K562 (cell line): ENCODE results near the gene RABEPK. TPM values are rescaled to one million over a fixed set of nuclear protein-coding genes. Genes with fewer than 3 reads are reported as not detected.

Experiments
- ATAC-seq: fragments of 200-7000 bp; cut with Tn5 transposase; 3 replicates; pipeline ENCODE4 v1.9.1; 2020; ENCODE audit warnings: moderate library complexity
- BruUV-seq: library from RNA; stranded (reverse); fragments of 400-500 nt; replicated peaks from 2 replicates; lab custom pipeline; 2021; lab: Mats Ljungman, UMichigan
- CTCF ChIA-PET: fragments of 300-600 bp; formaldehyde crosslinking; extraction: SDS; loops from one replicate; lab custom pipeline; 2021; ENCODE audit warnings: low intra/inter-chr PET ratio; lab: Yijun Ruan, JAX
- POLR2A ChIA-PET: fragments of 300-600, 350-650 bp; sonication (Branson Sonifier 250); formaldehyde crosslinking; extraction: SDS; loops from one replicate; lab custom pipeline; 2021; ENCODE audit warnings: antibody characterized with exemption, inconsistent platforms; lab: Yijun Ruan, JAX
- DNase-seq, 4 experiments: peaks; one replicate each; pipeline versions ENCODE4 v3.0.0 to v3.0.0-alpha.2; 2011 to 2018; ENCODE audit warnings: low spot score in 3 of 4, mixed read lengths in 3 of 4; ENCODE audit errors: extremely low read depth in 1 of 4
- FAIRE-seq: peaks from 2 replicates; lab custom pipeline; 2011; peaks lifted over from hg19 to GRCh38; lab: Jason Lieb, UNC
- H2AFZ ChIP-seq: 2 replicates; pipeline ENCODE4 v1.6.0; 2011; ENCODE audit warnings: low read depth, low read length, control low read depth, inconsistent platforms
- H3K27ac ChIP-seq: fragments of 200-600 bp; 3 replicates; pipeline ENCODE4 v1.8.0; 2011; ENCODE audit warnings: low read depth, mild to moderate bottlenecking, control low read depth, inconsistent platforms, low read length, moderate library complexity, mixed read lengths; ENCODE audit errors: extremely low read depth
- H3K27me3 ChIP-seq, 2 experiments: fragments of 300-600 bp in 1 of 2; 2 replicates in 1 of 2; 3 replicates in 1 of 2; pipeline versions ENCODE4 v1.6.0 to v1.8.0; 2011; ENCODE audit warnings: inconsistent platforms in 2 of 2, low read length in 2 of 2, mild to moderate bottlenecking in 1 of 2, mixed read lengths in 1 of 2, moderate library complexity in 1 of 2; ENCODE audit not compliant: control insufficient read depth in 2 of 2, insufficient read depth in 2 of 2
- H3K36me3 ChIP-seq: fragments of 300-600 bp; 3 replicates; pipeline ENCODE4 v1.8.0; 2011; ENCODE audit warnings: mild to moderate bottlenecking, low read length, inconsistent platforms; ENCODE audit not compliant: control insufficient read depth, insufficient read depth
- H3K4me1 ChIP-seq, 2 experiments: fragments of 200-600 bp in 1 of 2; replicated peaks in 1 of 2; 2 replicates in 1 of 2; 3 replicates in 1 of 2; pipeline versions ENCODE4 v1.5.1 to v1.8.0; 2011; ENCODE audit warnings: inconsistent platforms in 2 of 2, low read length in 2 of 2, mild to moderate bottlenecking in 1 of 2, mixed read lengths in 1 of 2, moderate library complexity in 1 of 2; ENCODE audit not compliant: control insufficient read depth in 2 of 2, insufficient read depth in 2 of 2
- H3K4me2 ChIP-seq: 2 replicates; pipeline ENCODE4 v1.6.1; 2011; ENCODE audit warnings: low read length, control low read depth, inconsistent platforms, mixed read lengths; ENCODE audit not compliant: insufficient read depth
- H3K4me3 ChIP-seq: fragments of 200-600 bp; sonication (generic), shearing (Covaris generic); 2 replicates; pipeline ENCODE4 v1.5.1; 2016; ENCODE audit warnings: control low read depth, inconsistent platforms
- H3K79me2 ChIP-seq: fragments of 200-600 bp; 3 replicates; pipeline ENCODE4 v1.8.0; 2011; ENCODE audit warnings: low read length, inconsistent platforms; ENCODE audit not compliant: control insufficient read depth, insufficient read depth
- H3K9ac ChIP-seq, 2 experiments: 2 replicates each; pipeline versions ENCODE4 v1.6.0 to v1.6.1; 2011; ENCODE audit warnings: low read depth in 2 of 2, low read length in 2 of 2, control low read depth in 1 of 2, inconsistent platforms in 1 of 2, mild to moderate bottlenecking in 1 of 2, mixed read lengths in 1 of 2; ENCODE audit not compliant: insufficient read depth in 1 of 2
- H3K9me1 ChIP-seq: one replicate; pipeline ENCODE4 v1.6.0; 2011; ENCODE audit warnings: inconsistent platforms, mild to moderate bottlenecking, low read length, moderate library complexity; ENCODE audit not compliant: control insufficient read depth, insufficient read depth
- H3K9me3 ChIP-seq: replicated peaks from 2 replicates; pipeline ENCODE4 v1.5.1; 2011; ENCODE audit warnings: low read depth, low read length, inconsistent platforms; ENCODE audit not compliant: control insufficient read depth, insufficient read depth
- H4K20me1 ChIP-seq: replicated peaks from 2 replicates; pipeline ENCODE4 v1.6.1; 2011; ENCODE audit warnings: low read length, inconsistent platforms, mixed read lengths; ENCODE audit not compliant: control insufficient read depth, insufficient read depth
- CXXC5 ChIP-seq: fragments of 250-450 bp; sonication (Bioruptor Pico); IDR thresholded peaks from 2 replicates; pipeline ENCODE4 v1.8.0; 2022; ENCODE audit warnings: inconsistent platforms, mild to moderate bottlenecking, moderate library complexity
- ELF2 ChIP-seq: fragments of 250-450 bp; sonication (Bioruptor Pico); IDR thresholded peaks from 2 replicates; pipeline ENCODE4 v1.5.0; 2021; ENCODE audit warnings: mild to moderate bottlenecking
- FOXM1 ChIP-seq, 2 experiments: fragments of 450-650 bp in 1 of 2; sonication (generic) in 1 of 2; formaldehyde crosslinking in 1 of 2; IDR thresholded peaks; 2 replicates each; pipeline versions ENCODE4 v1.6.1 to v1.9.0; 2017 to 2022; ENCODE audit warnings: low read depth in 2 of 2, mild to moderate bottlenecking in 2 of 2, missing genetic modification reagents in 1 of 2, moderate library complexity in 1 of 2
- MAFF ChIP-seq: IDR thresholded peaks from 2 replicates; pipeline ENCODE4 v1.6.1; 2012; ENCODE audit warnings: low read length, improper control_type of control experiment
- MCM7 ChIP-seq, 2 experiments: fragments of 450-650 bp; IDR thresholded peaks; 2 replicates each; pipeline ENCODE4 v1.6.1; 2016 to 2018
- NCOA1 ChIP-seq: fragments of 450-650 bp; IDR thresholded peaks from 2 replicates; pipeline ENCODE4 v1.6.1; 2016; ENCODE audit warnings: low read depth
- TEAD4 ChIP-seq, 2 experiments: sonication (generic) in 1 of 2; formaldehyde crosslinking in 1 of 2; IDR thresholded peaks; 2 replicates each; pipeline versions ENCODE4 v1.6.1 to v1.8.0; 2012 to 2022; ENCODE audit warnings: borderline replicate concordance in 1 of 2, inconsistent platforms in 1 of 2, low read length in 1 of 2, mild to moderate bottlenecking in 1 of 2, missing genetic modification reagents in 1 of 2
- YBX1 ChIP-seq: fragments of 450-650 bp; IDR thresholded peaks from 2 replicates; pipeline ENCODE4 v1.7.1; 2016; ENCODE audit warnings: mild to moderate bottlenecking
- ZNF431 ChIP-seq: sonication (generic); formaldehyde crosslinking; IDR thresholded peaks from 2 replicates; pipeline ENCODE4 v1.8.0; 2022; ENCODE audit warnings: mild to moderate bottlenecking, missing genetic modification reagents
- WGBS: fragments of 100-300 bp; shearing (Covaris generic); methylation state at CpG from one replicate; pipeline ENCODE4 v1.1.6; 2016; ENCODE audit warnings: low coverage, mixed read lengths; ENCODE audit not compliant: insufficient coverage; ENCODE audit errors: missing lambda C conversion rate; 5-methylcytosine and 5-hydroxymethylcytosine counted together
- in situ Hi-C: fragments of 300-500 bp; cut with MboI; formaldehyde crosslinking; loops from 4 replicates; pipeline ENCODE4 v1.15.0; 2018; ENCODE audit warnings: inconsistent platforms, mixed read lengths
- intact Hi-C: fragments of 100-400 bp; cut with micrococcal nuclease; formaldehyde crosslinking; loops from 2 replicates; pipeline ENCODE4 v1.14.2; 2022
- polyA plus RNA-seq, 8 experiments: library from polyadenylated mRNA; depleted of rRNA in 4 of 8; stranded (reverse) in 5 of 8; unstranded in 3 of 8; fragments of >200 nt; fragmentation: Nextera tagmentation in 2 of 8; fragmentation: Illumina TruSeq in 1 of 8; extraction: Ambion mirVana in 2 of 8; extraction: Trizol in 1 of 8; gene quantifications; 2 replicates each; pipeline versions ENCODE4 v1.2.1 to v1.2.3, GENCODE V29; 2011 to 2014; ENCODE audit warnings: inconsistent platforms in 1 of 8, missing spikeins in 1 of 8
- total RNA-seq, 7 experiments: library from RNA; depleted of rRNA in 6 of 7; stranded (reverse); fragments of >200 nt in 6 of 7; fragmentation: Illumina TruSeq in 2 of 7; extraction: Trizol in 2 of 7; gene quantifications; 2 replicates each; pipeline versions ENCODE4 v1.2.1 to v1.2.3, GENCODE V29; 2011 to 2021; ENCODE audit warnings: low replicate concordance in 1 of 7
- TF ChIP-seq, protein P1 (sequence below), 3 experiments: fragments of 200-800 bp in 1 of 3; sonication (Bioruptor generic) in 1 of 3; sonication (generic) in 1 of 3; formaldehyde crosslinking in 1 of 3; IDR thresholded peaks; 2 replicates each; pipeline versions ENCODE4 v1.6.1 to v1.8.0; 2016 to 2022; ENCODE audit warnings: mild to moderate bottlenecking in 2 of 3, missing compliant biosample characterization in 2 of 3, missing genetic modification characterization in 2 of 3, missing genetic modification reagents in 1 of 3
- TF ChIP-seq, protein P2 (sequence below): sonication (generic); formaldehyde crosslinking; IDR thresholded peaks from 2 replicates; pipeline ENCODE4 v1.8.1; 2023; ENCODE audit warnings: mild to moderate bottlenecking, missing genetic modification reagents
- TF ChIP-seq, protein P3 (sequence below): sonication (generic); formaldehyde crosslinking; IDR thresholded peaks from 2 replicates; pipeline ENCODE4 v1.8.1; 2023; ENCODE audit warnings: mild to moderate bottlenecking, missing genetic modification reagents
- TF ChIP-seq, protein P4 (sequence below), 2 experiments: fragments of 450-650 bp; IDR thresholded peaks; 2 replicates each; pipeline ENCODE4 v1.6.1; 2016
- TF ChIP-seq, protein P5 (sequence below): sonication (generic); formaldehyde crosslinking; IDR thresholded peaks from 2 replicates; pipeline ENCODE4 v1.9.0; 2022; ENCODE audit warnings: mild to moderate bottlenecking, missing genetic modification reagents

Gene RABEPK
- total and polyA plus RNA-seq, 9 of the 15 experiments (the other 6 are each of a cell fraction or from before 2014, with no cell fraction given) = 38.3 to 113 (median 52.8) TPM

DNA sequence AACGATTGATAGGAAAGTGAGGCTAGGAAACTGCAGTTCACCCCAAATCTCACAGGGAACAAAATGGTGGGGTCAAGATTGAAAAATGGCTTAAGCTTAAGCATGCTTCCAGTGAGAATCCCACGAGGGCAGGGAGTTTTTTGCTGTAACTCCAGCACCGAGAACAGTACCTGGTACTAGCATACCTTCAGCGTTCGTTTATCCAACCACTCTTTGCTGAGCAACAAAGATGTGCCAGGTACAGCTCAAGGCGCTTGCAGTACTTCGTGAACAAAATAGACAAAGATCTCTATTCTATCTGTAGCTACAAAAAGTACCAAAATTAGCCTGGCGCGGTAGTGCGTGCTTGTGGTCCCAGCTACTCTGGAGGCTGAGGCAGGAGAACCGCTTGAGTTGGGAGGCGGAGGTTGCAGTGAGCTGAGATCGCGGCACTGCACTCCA lies 10.0 kb upstream of the RABEPK start:
- FAIRE-seq (peak; percentile 32), ATAC-seq (peak; percentile 4), DNase-seq (peak in 2 of 4 experiments; percentile 29 to 47)
- Histone ChIP-seq H3K4me1 (peaks cover 5 to 20% of the 10 kb centered on the region in 2 experiments; a peak in 4 of 5 replicates), H3K27ac (peak overlapping the region; percentile 91), H3K9me3 (no peaks in the 10 kb centered on the region), H3K36me3 (peaks cover 8% of the 10 kb centered on the region; the same call in 2 of the 3 replicates), H4K20me1 (0 out of 2 replicates have a peak, but pooled peaks cover 4% of the 10 kb centered on the region), H2AFZ (peak overlapping the region; percentile 98), H3K9ac (peak overlapping the region; percentile 93 to 99), H3K4me2 (peak overlapping the region; percentile 96), H3K4me3 (peak overlapping the region; percentile 96), H3K9me1 (no peaks in the 10 kb centered on the region), H3K79me2 (peaks cover 52% of the 10 kb centered on the region), H3K27me3 (no peaks in the 10 kb centered on the region)
- TSS peak; percentile 94 for BruUV-seq
- 22% methylated on average over 14 of the region's 14 CpGs for WGBS
- CTCF ChIA-PET = no interaction called here
- intact Hi-C loops (no loop called here), in situ Hi-C loops (no loop called here)
- POLR2A ChIA-PET = interaction anchor here (0.6 to 1.7 kb wide), 7 partner anchors 9 to 321 kb away, joined by 3 to 15 read pairs (median 5); partner anchors contain the start of genes HSPA5 and RABEPK
- TF ChIP-seq, protein P1, sequence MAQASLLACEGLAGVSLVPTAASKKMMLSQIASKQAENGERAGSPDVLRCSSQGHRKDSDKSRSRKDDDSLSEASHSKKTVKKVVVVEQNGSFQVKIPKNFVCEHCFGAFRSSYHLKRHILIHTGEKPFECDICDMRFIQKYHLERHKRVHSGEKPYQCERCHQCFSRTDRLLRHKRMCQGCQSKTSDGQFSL (CRISPR knock-in tag; IDR thresholded peaks at IDR 0.05) = 0 out of 2 replicates have a peak, but pooled peaks have one; percentile 14
- TF ChIP-seq, protein P1 (tag; IDR thresholded peaks at IDR 0.05) = no peak; a peak in 1 of 4 replicates
- peak; percentile 62; the same call in 1 of the 2 replicates for TF ChIP-seq ZNF431 (CRISPR knock-in tag)
- no peak for TF ChIP-seq MAFF
- TF ChIP-seq, protein P2, sequence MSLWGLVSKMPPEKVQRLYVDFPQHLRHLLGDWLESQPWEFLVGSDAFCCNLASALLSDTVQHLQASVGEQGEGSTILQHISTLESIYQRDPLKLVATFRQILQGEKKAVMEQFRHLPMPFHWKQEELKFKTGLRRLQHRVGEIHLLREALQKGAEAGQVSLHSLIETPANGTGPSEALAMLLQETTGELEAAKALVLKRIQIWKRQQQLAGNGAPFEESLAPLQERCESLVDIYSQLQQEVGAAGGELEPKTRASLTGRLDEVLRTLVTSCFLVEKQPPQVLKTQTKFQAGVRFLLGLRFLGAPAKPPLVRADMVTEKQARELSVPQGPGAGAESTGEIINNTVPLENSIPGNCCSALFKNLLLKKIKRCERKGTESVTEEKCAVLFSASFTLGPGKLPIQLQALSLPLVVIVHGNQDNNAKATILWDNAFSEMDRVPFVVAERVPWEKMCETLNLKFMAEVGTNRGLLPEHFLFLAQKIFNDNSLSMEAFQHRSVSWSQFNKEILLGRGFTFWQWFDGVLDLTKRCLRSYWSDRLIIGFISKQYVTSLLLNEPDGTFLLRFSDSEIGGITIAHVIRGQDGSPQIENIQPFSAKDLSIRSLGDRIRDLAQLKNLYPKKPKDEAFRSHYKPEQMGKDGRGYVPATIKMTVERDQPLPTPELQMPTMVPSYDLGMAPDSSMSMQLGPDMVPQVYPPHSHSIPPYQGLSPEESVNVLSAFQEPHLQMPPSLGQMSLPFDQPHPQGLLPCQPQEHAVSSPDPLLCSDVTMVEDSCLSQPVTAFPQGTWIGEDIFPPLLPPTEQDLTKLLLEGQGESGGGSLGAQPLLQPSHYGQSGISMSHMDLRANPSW (CRISPR knock-in tag) = no peak
- TF ChIP-seq, protein P3, sequence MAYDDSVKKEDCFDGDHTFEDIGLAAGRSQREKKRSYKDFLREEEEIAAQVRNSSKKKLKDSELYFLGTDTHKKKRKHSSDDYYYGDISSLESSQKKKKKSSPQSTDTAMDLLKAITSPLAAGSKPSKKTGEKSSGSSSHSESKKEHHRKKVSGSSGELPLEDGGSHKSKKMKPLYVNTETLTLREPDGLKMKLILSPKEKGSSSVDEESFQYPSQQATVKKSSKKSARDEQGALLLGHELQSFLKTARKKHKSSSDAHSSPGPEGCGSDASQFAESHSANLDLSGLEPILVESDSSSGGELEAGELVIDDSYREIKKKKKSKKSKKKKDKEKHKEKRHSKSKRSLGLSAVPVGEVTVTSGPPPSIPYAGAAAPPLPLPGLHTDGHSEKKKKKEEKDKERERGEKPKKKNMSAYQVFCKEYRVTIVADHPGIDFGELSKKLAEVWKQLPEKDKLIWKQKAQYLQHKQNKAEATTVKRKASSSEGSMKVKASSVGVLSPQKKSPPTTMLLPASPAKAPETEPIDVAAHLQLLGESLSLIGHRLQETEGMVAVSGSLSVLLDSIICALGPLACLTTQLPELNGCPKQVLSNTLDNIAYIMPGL (CRISPR knock-in tag) = no peak
- TF ChIP-seq, protein P4, sequence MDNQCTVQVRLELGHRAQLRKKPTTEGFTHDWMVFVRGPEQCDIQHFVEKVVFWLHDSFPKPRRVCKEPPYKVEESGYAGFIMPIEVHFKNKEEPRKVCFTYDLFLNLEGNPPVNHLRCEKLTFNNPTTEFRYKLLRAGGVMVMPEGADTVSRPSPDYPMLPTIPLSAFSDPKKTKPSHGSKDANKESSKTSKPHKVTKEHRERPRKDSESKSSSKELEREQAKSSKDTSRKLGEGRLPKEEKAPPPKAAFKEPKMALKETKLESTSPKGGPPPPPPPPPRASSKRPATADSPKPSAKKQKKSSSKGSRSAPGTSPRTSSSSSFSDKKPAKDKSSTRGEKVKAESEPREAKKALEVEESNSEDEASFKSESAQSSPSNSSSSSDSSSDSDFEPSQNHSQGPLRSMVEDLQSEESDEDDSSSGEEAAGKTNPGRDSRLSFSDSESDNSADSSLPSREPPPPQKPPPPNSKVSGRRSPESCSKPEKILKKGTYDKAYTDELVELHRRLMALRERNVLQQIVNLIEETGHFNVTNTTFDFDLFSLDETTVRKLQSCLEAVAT (IDR thresholded peaks at IDR 0.05) = peak in 1 of 2 experiments; percentile 67; a peak in 2 of 4 replicates
- no peak for TF ChIP-seq YBX1
- TF ChIP-seq MCM7 (IDR thresholded peaks at IDR 0.05) = no peak
- TF ChIP-seq FOXM1 (IDR thresholded peaks at IDR 0.05; ENCODE audit: low read depth) = no peak
- TF ChIP-seq FOXM1 (CRISPR knock-in tag; IDR thresholded peaks at IDR 0.05; ENCODE audit: low read depth) = no peak
- TF ChIP-seq ELF2 = no peak
- peak; percentile 29; the same call in 1 of the 2 replicates for TF ChIP-seq TEAD4 (IDR thresholded peaks at IDR 0.05; ENCODE audit: low read length)
- no peak for TF ChIP-seq TEAD4 (CRISPR knock-in tag; IDR thresholded peaks at IDR 0.05; ENCODE audit: borderline replicate concordance)
- no peak for TF ChIP-seq NCOA1
- TF ChIP-seq CXXC5 = 0 out of 2 replicates have a peak, but pooled peaks have one; percentile 14
- TF ChIP-seq, protein P5, sequence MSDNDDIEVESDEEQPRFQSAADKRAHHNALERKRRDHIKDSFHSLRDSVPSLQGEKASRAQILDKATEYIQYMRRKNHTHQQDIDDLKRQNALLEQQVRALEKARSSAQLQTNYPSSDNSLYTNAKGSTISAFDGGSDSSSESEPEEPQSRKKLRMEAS (CRISPR knock-in tag) = peak; percentile 79
